ENCODE measurements around the gene HEXB. TPM values are rescaled to one million over a fixed set of nuclear protein-coding genes. Genes with fewer than 3 reads are reported as not detected.

The HEXB gene
- total and polyA plus RNA-seq, 2 donors (not counting 3 experiments of a cell fraction or from before 2014, with no cell fraction given), result 128 to 182 TPM

- H3K79me2 ChIP-seq (ENCODE audit: control insufficient read depth, insufficient read depth, low read length), result no peaks in the 10 kb centered on the region
- no peaks in the 10 kb centered on the region for H3K9me3 ChIP-seq (replicated peaks; ENCODE audit: control insufficient read depth, insufficient read depth, low read length)
- DNase-seq (ENCODE audit: low read depth, low spot score) (no peak), FAIRE-seq (no peak)
- intact Hi-C loops (cut with micrococcal nuclease) (no loop called here), dilution Hi-C loops (cut with MboI; ENCODE audit: extremely low pct_ligation_motif_present, low sequenced_read_pairs) (no loop called here)
- POLR2A ChIA-PET, result no interaction called here
- H3K27me3 ChIP-seq (ENCODE audit: control insufficient read depth in 2 of 2, insufficient read depth in 2 of 2, low read length in 2 of 2), result peaks cover 8 to 13% of the 10 kb centered on the region in 2 experiments
- H3K4me2 ChIP-seq (ENCODE audit: insufficient read depth, low read length), result no peak overlapping the region
- H3K27ac ChIP-seq (ENCODE audit: insufficient read depth, low read depth, low read length), result no peak overlapping the region
- H3K9me1 ChIP-seq (replicated peaks; ENCODE audit: control insufficient read depth, extremely low read depth, insufficient read depth, low read length), result no peaks in the 10 kb centered on the region
- no peak overlapping the region for H2AFZ ChIP-seq (ENCODE audit: low read depth, low read length)
- no peaks in the 10 kb centered on the region for H3K36me3 ChIP-seq (ENCODE audit: control insufficient read depth in 2 of 2, extremely low read depth in 1 of 2, insufficient read depth in 2 of 2, low read length in 2 of 2)
- CTCF ChIA-PET, result no interaction called here
- H3K4me1 ChIP-seq (ENCODE audit: control insufficient read depth, extremely low read depth, insufficient read depth, low read length), result peaks cover 2% of the 10 kb centered on the region
- no peaks in the 10 kb centered on the region for H4K20me1 ChIP-seq (replicated peaks; ENCODE audit: control insufficient read depth, extremely low read depth, insufficient read depth, low read length)
- no peak overlapping the region for H3K9ac ChIP-seq (replicated peaks; ENCODE audit: extremely low read depth, insufficient read depth, low read length)
- BruUV-seq (replicated peaks), result no TSS peak
- no peak for TF ChIP-seq MYC (IDR thresholded peaks at IDR 0.05; ENCODE audit: low read depth, low read length)
- no peak for TF ChIP-seq POLR2A (IDR thresholded peaks at IDR 0.05; ENCODE audit: low read depth, low read length)
- no peak for TF ChIP-seq JUN (IDR thresholded peaks at IDR 0.05; ENCODE audit: borderline replicate concordance, insufficient read depth, insufficient read length, low read depth)
- no peak for TF ChIP-seq POLR2AphosphoS5 (IDR thresholded peaks at IDR 0.05; ENCODE audit: insufficient read depth, low read depth, low read length)
- TF ChIP-seq MAX (IDR thresholded peaks at IDR 0.05; ENCODE audit: insufficient read depth, insufficient read length), result no peak
- TF ChIP-seq EZH2 (IDR thresholded peaks at IDR 0.05; ENCODE audit: borderline replicate concordance, low read depth, low read length, severe bottlenecking), result no peak
- TF ChIP-seq GATA2 (IDR thresholded peaks at IDR 0.05; ENCODE audit: insufficient read depth, insufficient read length, low read depth, low read length), result no peak
- TF ChIP-seq CTCF (IDR thresholded peaks at IDR 0.05; ENCODE audit: extremely low read depth in 1 of 2, insufficient read depth in 1 of 2, low read depth in 1 of 2, low read length in 2 of 2), result no peak
- TF ChIP-seq FOS (IDR thresholded peaks at IDR 0.05; ENCODE audit: borderline replicate concordance, insufficient read depth, low read length), result no peak
- H3K4me3 ChIP-seq (replicated peaks in 1 of 3; ENCODE audit: insufficient read depth in 1 of 3, low read depth in 1 of 3, low read length in 3 of 3), result no peak overlapping the region
Measured at GRCh38 chr5:74665273-74665672, 19.8 kb upstream of the HEXB start.
